GM12873 (cell line): Measurements from ENCODE around the gene ACTL8.

Experiments used
- TF ChIP-seq, protein P1 (sequence below): IDR thresholded peaks from 2 replicates; pipeline ENCODE4 v1.5.1; 2012; ENCODE audit warnings: low read depth, mild to moderate bottlenecking, moderate library complexity, low read length, control low read depth; ENCODE audit not compliant: insufficient read depth; ENCODE audit errors: missing control alignments

Gene ACTL8

DNA sequence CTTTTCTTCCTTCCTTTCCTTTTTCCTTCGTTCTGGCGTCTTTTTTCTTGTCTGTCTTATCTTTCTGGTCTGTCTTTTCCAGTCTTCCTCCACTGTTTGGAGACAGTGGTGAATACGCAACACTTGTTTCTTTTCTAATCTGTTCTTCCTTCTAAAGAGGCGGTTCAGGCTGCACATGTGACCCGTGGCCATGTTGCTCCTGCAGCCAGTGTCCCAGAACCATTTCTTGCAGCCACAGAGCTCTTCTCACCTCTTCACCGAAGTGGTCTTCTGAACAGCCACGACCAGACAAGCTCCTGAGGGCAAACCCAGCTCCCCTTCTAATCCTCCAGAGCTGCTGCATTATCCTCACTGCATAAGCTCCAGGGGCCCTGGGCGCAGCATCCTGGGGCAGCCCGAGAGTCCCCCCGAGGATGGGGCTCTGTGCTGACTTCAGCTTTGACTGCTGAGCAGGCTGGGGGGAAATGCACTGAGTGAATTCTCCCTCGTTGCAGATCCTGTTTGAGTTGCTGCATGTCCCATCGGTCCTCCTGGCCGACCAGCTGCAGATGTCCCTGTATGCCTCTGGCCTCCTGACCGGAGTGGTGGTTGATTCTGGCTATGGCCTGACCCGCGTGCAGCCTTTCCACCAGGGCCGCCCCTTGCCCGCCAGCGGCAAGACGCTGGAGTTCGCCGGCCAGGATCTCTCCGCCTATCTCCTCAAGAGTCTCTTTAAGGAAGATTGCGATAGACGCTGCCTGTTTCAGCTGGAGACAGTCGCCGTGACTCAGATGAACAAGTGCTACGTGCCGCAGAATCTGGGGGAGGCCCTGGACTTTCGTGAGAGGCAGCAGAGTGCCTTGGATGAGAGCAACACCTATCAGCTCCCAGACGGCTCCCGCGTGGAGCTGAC, 70.4 kb downstream of the ACTL8 start:
- TF ChIP-seq, protein P1, sequence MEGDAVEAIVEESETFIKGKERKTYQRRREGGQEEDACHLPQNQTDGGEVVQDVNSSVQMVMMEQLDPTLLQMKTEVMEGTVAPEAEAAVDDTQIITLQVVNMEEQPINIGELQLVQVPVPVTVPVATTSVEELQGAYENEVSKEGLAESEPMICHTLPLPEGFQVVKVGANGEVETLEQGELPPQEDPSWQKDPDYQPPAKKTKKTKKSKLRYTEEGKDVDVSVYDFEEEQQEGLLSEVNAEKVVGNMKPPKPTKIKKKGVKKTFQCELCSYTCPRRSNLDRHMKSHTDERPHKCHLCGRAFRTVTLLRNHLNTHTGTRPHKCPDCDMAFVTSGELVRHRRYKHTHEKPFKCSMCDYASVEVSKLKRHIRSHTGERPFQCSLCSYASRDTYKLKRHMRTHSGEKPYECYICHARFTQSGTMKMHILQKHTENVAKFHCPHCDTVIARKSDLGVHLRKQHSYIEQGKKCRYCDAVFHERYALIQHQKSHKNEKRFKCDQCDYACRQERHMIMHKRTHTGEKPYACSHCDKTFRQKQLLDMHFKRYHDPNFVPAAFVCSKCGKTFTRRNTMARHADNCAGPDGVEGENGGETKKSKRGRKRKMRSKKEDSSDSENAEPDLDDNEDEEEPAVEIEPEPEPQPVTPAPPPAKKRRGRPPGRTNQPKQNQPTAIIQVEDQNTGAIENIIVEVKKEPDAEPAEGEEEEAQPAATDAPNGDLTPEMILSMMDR, result no peak

DNA sequence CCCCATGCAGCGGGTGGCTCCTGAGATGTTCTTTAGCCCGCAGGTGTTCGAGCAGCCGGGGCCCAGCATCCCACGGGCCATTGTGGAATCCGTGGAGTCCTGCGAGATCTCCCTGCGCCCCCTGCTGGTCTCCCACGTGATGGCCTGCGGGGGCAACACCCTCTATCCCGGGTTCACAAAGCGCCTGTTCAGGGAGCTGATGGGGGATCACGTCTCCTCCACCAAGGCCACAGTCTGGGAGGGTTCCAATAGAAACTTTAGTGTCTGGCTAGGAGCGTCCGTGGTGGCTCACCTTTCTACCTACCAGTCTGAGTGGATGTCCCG, 71.0 kb downstream of the ACTL8 start:
- TF ChIP-seq, protein P1, result peak; percentile 73

DNA sequence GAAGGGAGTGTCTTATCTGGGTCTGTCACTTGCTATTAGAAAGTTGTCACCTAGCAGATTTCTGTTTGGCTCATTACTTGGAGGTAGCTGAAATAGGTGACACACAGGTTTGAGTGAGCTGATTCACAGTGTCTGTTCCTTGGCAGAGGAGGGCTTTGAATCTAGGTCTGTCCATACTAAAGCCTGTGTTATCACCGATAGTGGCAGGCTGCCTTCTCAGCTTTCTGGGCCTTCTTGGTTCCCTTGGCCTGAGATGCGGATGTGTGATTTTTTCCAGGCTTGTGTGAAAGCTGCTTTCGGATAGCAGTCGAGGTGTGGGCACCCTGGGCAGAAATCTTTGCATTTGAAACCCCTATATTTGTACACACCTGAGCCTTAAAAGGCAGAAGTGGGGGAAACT, 73.9 kb downstream of the ACTL8 start:
- TF ChIP-seq, protein P1, result no peak

DNA sequence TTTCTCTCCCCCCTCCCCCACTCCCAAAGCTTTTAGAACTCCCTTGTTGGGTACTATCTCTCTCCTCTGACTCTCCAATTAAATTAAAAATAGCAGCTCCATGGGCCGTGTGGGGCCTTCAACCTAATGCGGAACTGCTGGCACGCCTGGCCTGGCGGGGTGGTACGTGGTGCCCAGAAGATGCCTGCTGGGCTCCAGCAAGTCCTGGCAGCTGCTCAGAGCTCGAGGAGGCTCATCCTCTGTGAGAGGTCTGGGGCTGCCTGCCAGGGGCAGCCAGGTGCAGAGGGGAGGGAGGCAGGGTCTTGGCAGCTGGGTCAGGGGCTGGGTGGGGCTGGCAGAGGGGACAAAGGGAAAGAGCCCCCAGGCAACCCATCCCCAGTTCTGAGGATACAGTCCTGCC, 74.4 kb downstream of the ACTL8 start:
- TF ChIP-seq, protein P1, result no peak

DNA sequence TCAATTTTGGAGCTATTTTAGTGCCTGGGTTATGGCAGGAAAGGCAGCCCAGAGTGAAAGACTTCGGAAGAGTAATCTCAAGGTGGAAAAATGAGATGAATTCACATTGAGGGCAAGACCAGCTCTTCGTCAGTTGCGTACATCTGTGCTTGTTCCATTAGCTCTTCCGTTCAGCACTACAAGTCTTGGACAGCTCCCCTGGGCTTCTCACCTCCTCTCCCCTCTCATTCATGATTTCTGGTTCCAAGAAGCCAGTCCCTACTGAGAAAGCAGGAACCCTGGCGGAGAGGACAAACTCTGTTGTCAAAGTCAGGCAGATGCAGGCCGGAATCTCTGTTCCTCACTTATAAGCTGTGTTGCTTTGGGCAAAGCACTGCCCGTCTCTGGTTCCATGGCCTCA, 76.5 kb downstream of the ACTL8 start:
- TF ChIP-seq, protein P1, result no peak

DNA sequence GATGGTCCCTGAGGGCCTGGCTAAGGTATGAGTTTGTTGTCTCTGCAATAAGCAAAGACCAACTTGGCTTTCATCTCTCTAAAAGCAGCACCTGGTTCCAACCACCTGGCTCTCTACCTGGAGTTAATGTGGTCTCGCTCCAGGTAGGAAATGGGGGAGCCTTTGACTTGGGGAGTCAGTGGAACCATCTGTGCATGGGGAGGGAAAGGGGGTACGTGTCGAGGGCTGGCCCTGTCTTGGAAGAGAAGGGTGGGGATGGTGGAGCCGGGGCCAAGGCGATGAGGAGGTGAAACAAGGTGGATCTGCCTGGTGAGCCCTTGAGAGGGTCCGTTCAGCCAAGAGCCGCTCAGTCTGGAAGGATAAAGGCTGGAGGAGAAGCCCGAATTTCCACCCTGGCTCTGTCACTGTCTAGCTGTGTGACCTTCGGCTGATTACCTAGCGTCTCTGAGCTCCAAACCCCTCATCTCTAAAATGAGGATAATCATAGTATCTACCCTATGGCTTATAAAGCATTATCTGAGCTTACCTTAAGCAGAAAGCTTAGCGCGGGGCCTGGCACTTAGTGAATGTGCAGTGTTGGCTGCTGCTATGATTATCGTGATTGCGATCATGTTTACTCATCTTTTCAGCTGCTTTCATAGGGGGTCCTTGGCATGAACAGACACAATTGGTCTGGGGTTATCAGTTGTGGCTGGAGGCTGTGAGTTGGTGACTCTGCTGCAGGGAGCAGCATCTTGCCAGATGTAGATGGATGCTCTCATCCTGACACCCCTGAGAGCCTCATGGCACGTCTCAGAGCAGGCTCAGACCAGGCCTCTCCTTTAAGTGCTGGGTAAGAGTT, 78.7 kb downstream of the ACTL8 start:
- TF ChIP-seq, protein P1, result no peak

DNA sequence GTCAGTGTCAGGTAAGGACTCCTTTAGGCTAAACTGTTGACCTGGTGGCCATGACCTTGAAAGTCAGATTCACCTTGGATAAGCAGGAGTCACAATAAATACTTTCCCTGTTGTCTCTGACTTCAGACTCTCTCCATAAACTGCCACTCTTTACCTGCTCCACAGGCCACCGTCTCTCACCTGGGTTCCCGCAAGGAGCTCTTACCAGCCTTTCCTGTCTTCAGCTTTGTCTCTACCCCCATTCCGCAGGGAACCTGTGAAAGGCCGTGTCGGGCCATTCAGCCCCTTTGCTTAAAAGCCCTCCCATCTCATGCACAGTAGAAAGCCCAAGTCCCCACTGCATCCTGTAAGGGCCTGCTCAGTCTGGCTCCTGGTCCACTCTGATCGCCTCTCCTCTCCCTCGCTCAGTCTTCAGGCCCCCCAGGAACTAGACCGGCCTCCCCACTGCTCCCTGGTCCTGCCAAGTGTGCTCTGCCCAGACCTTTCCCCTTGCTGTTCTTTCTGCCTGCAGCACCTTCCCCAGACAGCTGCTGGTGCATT, 79.5 kb downstream of the ACTL8 start:
- TF ChIP-seq, protein P1, result no peak
